K562 (cell line): Measurements from ENCODE around the gene TRIM37. TPM values are rescaled to one million over a fixed set of nuclear protein-coding genes. Genes with fewer than 3 reads are reported as not detected.
A peak's percentile ranks its signal among the peaks of the same experiment; 100 is the strongest.

Experiments
- BHLHE40 ChIP-seq: IDR thresholded peaks from 2 replicates; pipeline ENCODE4 v1.6.1; 2011; ENCODE audit warnings: low read length, improper control_type of control experiment
- CCNT2 ChIP-seq: IDR thresholded peaks from 2 replicates; pipeline ENCODE4 v1.6.1; 2011; ENCODE audit warnings: borderline replicate concordance, low read depth, mild to moderate bottlenecking, moderate library complexity, mixed read lengths, low read length; ENCODE audit not compliant: insufficient read length; ENCODE audit errors: extremely low read depth
- CSDE1 ChIP-seq, 2 experiments: fragments of 450-650 bp; IDR thresholded peaks; 2 replicates each; pipeline ENCODE4 v1.6.1; 2016; ENCODE audit warnings: mild to moderate bottlenecking in 1 of 2
- CXXC5 ChIP-seq: fragments of 250-450 bp; sonication (Bioruptor Pico); IDR thresholded peaks from 2 replicates; pipeline ENCODE4 v1.8.0; 2022; ENCODE audit warnings: inconsistent platforms, mild to moderate bottlenecking, moderate library complexity
- E2F1 ChIP-seq: sonication (generic); formaldehyde crosslinking; IDR thresholded peaks from 2 replicates; pipeline ENCODE4 v1.8.1; 2023; ENCODE audit warnings: mild to moderate bottlenecking, missing genetic modification reagents, moderate library complexity
- GTF2E2 ChIP-seq: fragments of 200-800 bp; sonication (Bioruptor generic); IDR thresholded peaks from 2 replicates; pipeline ENCODE4 v1.6.1; 2016; ENCODE audit warnings: missing genetic modification characterization, missing compliant biosample characterization
- HDAC2 ChIP-seq: fragments of 450-650 bp; IDR thresholded peaks from 2 replicates; pipeline ENCODE4 v1.6.1; 2016; ENCODE audit warnings: mild to moderate bottlenecking
- KDM1A ChIP-seq, 2 experiments: fragments of 450-650 bp; IDR thresholded peaks; 2 replicates each; pipeline ENCODE4 v1.6.1; 2016; ENCODE audit warnings: mild to moderate bottlenecking in 2 of 2
- MAZ ChIP-seq, 2 experiments: fragments of 450-650 bp in 1 of 2; sonication (generic) in 1 of 2; formaldehyde crosslinking; IDR thresholded peaks in 1 of 2; conservative IDR thresholded peaks in 1 of 2; 2 replicates each; pipeline versions ENCODE4 v1.4.0 to v1.5.0; 2020; ENCODE audit warnings: mild to moderate bottlenecking in 1 of 2, missing genetic modification reagents in 1 of 2
- MCM5 ChIP-seq: fragments of 450-650 bp; IDR thresholded peaks from 2 replicates; pipeline ENCODE4 v1.6.1; 2016; ENCODE audit warnings: low read depth
- NBN ChIP-seq: fragments of 450-650 bp; IDR thresholded peaks from 2 replicates; pipeline ENCODE4 v1.6.1; 2016; ENCODE audit warnings: low read depth, mild to moderate bottlenecking
- NONO ChIP-seq, 2 experiments: fragments of 200-400 bp in 1 of 2; fragments of 450-650 bp in 1 of 2; formaldehyde crosslinking in 1 of 2; IDR thresholded peaks; 2 replicates each; pipeline ENCODE4 v1.6.1; 2017; ENCODE audit warnings: low read depth in 2 of 2, mild to moderate bottlenecking in 2 of 2, moderate library complexity in 2 of 2, low read length in 1 of 2
- NR4A1 ChIP-seq, 2 experiments: fragments of 250-450 bp in 1 of 2; fragments of 450-650 bp in 1 of 2; sonication (Bioruptor Pico) in 1 of 2; IDR thresholded peaks; 2 replicates each; pipeline versions ENCODE4 v1.4.0 to v1.6.1; 2016 to 2020; ENCODE audit warnings: mild to moderate bottlenecking in 2 of 2, missing compliant biosample characterization in 1 of 2, missing genetic modification characterization in 1 of 2, moderate library complexity in 1 of 2
- POLR2A ChIP-seq: fragments of 450-650 bp; conservative IDR thresholded peaks from 2 replicates; pipeline ENCODE4 v1.6.1; 2016
- RAD21 ChIP-seq, 2 experiments: fragments of 250-450 bp in 1 of 2; fragments of 450-650 bp in 1 of 2; sonication (Bioruptor Pico) in 1 of 2; formaldehyde crosslinking in 1 of 2; IDR thresholded peaks in 1 of 2; conservative IDR thresholded peaks in 1 of 2; 2 replicates each; pipeline versions ENCODE4 v1.4.0 to v1.8.0; 2020 to 2022; ENCODE audit warnings: mild to moderate bottlenecking in 2 of 2, moderate library complexity in 1 of 2
- RFX1 ChIP-seq: fragments of 450-650 bp; IDR thresholded peaks from 2 replicates; pipeline ENCODE4 v1.6.1; 2016; ENCODE audit warnings: mild to moderate bottlenecking, moderate library complexity
- SIN3A ChIP-seq, 2 experiments: fragments of 150-350 bp in 1 of 2; IDR thresholded peaks; 2 replicates each; pipeline ENCODE4 v1.6.1; 2011 to 2016; ENCODE audit warnings: borderline replicate concordance in 2 of 2, low read depth in 2 of 2, low read length in 2 of 2, mild to moderate bottlenecking in 2 of 2, moderate library complexity in 2 of 2; ENCODE audit not compliant: control insufficient read depth in 1 of 2
- SMARCA4 ChIP-seq: fragments of 450-650 bp; IDR thresholded peaks from 2 replicates; pipeline ENCODE4 v1.6.1; 2016
- SRSF9 ChIP-seq: fragments of 200-400 bp; formaldehyde crosslinking; IDR thresholded peaks from 2 replicates; pipeline ENCODE4 v1.6.1; 2017; ENCODE audit warnings: low read depth, low read length, borderline replicate concordance
- STAT5A ChIP-seq: IDR thresholded peaks from 2 replicates; pipeline ENCODE4 v1.6.1; 2012; ENCODE audit warnings: low read length, inconsistent platforms, borderline replicate concordance
- TFAP4 ChIP-seq: sonication (generic); formaldehyde crosslinking; IDR thresholded peaks from 2 replicates; pipeline ENCODE4 v1.8.0; 2022; ENCODE audit warnings: missing genetic modification reagents, mild to moderate bottlenecking, moderate library complexity, borderline replicate concordance
- TRIM25 ChIP-seq: fragments of 450-650 bp; IDR thresholded peaks from 2 replicates; pipeline ENCODE4 v1.7.0; 2016; ENCODE audit warnings: borderline replicate concordance
- ZFP1 ChIP-seq: fragments of 450-650 bp; formaldehyde crosslinking; IDR thresholded peaks from 2 replicates; pipeline ENCODE4 v1.4.0; 2020; ENCODE audit warnings: mild to moderate bottlenecking, mixed read lengths
- ZNF143 ChIP-seq: sonication (generic); formaldehyde crosslinking; IDR thresholded peaks from 2 replicates; pipeline ENCODE4 v1.9.0; 2022; ENCODE audit warnings: mild to moderate bottlenecking, missing genetic modification reagents
- ZNF253 ChIP-seq: fragments of 250-450 bp; sonication (Bioruptor Pico); conservative IDR thresholded peaks from 2 replicates; pipeline ENCODE4 v1.6.1; 2021; ENCODE audit warnings: mild to moderate bottlenecking
- polyA plus RNA-seq, 8 experiments: library from polyadenylated mRNA; depleted of rRNA in 4 of 8; stranded (reverse) in 5 of 8; unstranded in 3 of 8; fragments of >200 nt; fragmentation: Nextera tagmentation in 2 of 8; fragmentation: Illumina TruSeq in 1 of 8; extraction: Ambion mirVana in 2 of 8; extraction: Trizol in 1 of 8; gene quantifications; 2 replicates each; pipeline versions ENCODE4 v1.2.1 to v1.2.3, GENCODE V29; 2011 to 2014; ENCODE audit warnings: inconsistent platforms in 1 of 8, missing spikeins in 1 of 8
- total RNA-seq, 7 experiments: library from RNA; depleted of rRNA in 6 of 7; stranded (reverse); fragments of >200 nt in 6 of 7; fragmentation: Illumina TruSeq in 2 of 7; extraction: Trizol in 2 of 7; gene quantifications; 2 replicates each; pipeline versions ENCODE4 v1.2.1 to v1.2.3, GENCODE V29; 2011 to 2021; ENCODE audit warnings: low replicate concordance in 1 of 7

The TRIM37 gene
- total and polyA plus RNA-seq, 9 of the 15 experiments (the other 6 are each of a cell fraction or from before 2014, with no cell fraction given): 4.5 to 31.4 (median 23.8) TPM

GRCh38 chr17:59106463-59107305 is at the start of gene TRIM37 (continued):
- TF ChIP-seq SIN3A (IDR thresholded peaks at IDR 0.05; ENCODE audit: borderline replicate concordance in 2 of 2, control insufficient read depth in 1 of 2, low read depth in 2 of 2, low read length in 2 of 2) (peak in 1 of 2 experiments; percentile 92; a peak in 2 of 4 replicates), NONO (IDR thresholded peaks at IDR 0.05; ENCODE audit: low read depth in 2 of 2, low read length in 1 of 2) (peak in 1 of 2 experiments; percentile 41; a peak in 1 of 4 replicates), CSDE1 (IDR thresholded peaks at IDR 0.05) (no peak), NBN (peak; percentile 20), CXXC5 (CRISPR knock-in tag) (peak; percentile 94), BHLHE40 (peak; percentile 68), TFAP4 (peak; percentile 98), KDM1A (IDR thresholded peaks at IDR 0.05) (peak; percentile 73 to 78), RFX1 (peak; percentile 70), POLR2A (peak; percentile 88), STAT5A (no peak), MCM5 (no peak), ZNF143 (CRISPR knock-in tag) (no peak), SMARCA4 (no peak; the same call in 1 of the 2 replicates), RAD21 (CRISPR knock-in tag; conservative IDR thresholded peaks at IDR 0.05 in 1 of 2, IDR thresholded peaks at IDR 0.05 in 1 of 2) (0 out of 4 replicates have a peak, but pooled peaks of 1 of the 2 experiments have one; percentile 12), NR4A1 (CRISPR knock-in tag; IDR thresholded peaks at IDR 0.05) (peak; percentile 42; the same call in 1 of the 2 replicates), NR4A1 (tag; IDR thresholded peaks at IDR 0.05) (no peak), TRIM25 (no peak), MAZ (CRISPR knock-in tag; conservative IDR thresholded peaks at IDR 0.05 in 1 of 2, IDR thresholded peaks at IDR 0.05 in 1 of 2) (peak; percentile 85 to 97), CCNT2 (peak; percentile 92), HDAC2 (peak; percentile 56; the same call in 1 of the 2 replicates), ZNF253 (CRISPR knock-in tag) (no peak), E2F1 (CRISPR knock-in tag) (peak; percentile 98), SRSF9 (no peak), GTF2E2 (peak; percentile 62; the same call in 1 of the 2 replicates), ZFP1 (no peak)
